ENCODE measurements around the gene MAST4. TPM values are rescaled to one million over a fixed set of nuclear protein-coding genes. Genes with fewer than 3 reads are reported as not detected.

Gene MAST4
- total and polyA plus RNA-seq, 2 of the 4 experiments (the other 2 are of a cell fraction) = 4.8 to 6.8 TPM

DNA sequence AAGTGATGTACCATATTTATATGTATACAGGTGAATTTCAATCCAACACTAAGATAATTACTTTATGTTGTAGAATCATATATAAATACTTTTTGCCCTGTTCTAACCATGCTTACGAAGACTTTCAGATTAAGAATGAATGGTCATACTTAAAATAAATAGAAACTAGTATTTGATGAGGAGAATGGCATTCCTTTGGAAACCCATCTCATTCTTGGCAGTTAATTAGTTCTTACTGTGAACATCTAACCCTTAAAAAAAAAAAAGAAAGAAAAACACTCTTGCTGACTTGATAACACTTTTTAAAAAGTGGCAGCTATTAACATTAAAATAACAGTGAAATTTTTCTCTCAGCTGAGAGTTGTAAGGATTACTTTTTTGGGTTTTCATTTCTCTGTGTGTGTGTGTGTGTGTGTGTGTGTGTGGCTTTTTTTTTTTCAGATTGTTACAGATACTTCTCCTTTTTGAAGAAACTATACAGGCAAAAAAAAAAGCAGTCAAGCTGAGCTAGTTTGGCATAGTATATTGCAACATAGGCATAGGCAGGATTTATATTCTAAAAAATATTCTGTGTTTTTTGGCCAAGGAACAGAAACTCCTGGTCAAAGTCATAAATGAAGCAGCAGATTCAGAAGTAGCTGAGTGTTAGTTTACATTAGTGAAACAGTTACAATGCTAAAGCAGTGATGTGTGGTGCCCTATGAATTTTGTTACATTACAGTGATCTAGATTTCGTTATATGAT lies 436.9 kb downstream of the MAST4 start:
- Histone ChIP-seq H3K14ac (replicated peaks; ENCODE audit: low read depth, low read length) (no peak overlapping the region), H3K23ac (ENCODE audit: low read depth, low read length) (no peak overlapping the region), H4K5ac (ENCODE audit: low read depth, low read length) (peak overlapping the region; percentile 68; the same call in 1 of the 2 replicates), H3K4me1 (ENCODE audit: control insufficient read depth, insufficient read depth, low read length) (peaks cover 16% of the 10 kb centered on the region), H3K27ac (ENCODE audit: insufficient read depth, low read length) (no peak overlapping the region), H3K36me3 (ENCODE audit: control insufficient read depth, insufficient read depth, low read length) (no peaks in the 10 kb centered on the region; the same call in 1 of the 2 replicates), H3K4me3 (ENCODE audit: insufficient read depth, low read depth, low read length) (no peak overlapping the region), H2BK5ac (ENCODE audit: low read depth, low read length, poor library complexity, severe bottlenecking) (peak overlapping the region; percentile 57), H3K18ac (ENCODE audit: low read depth, low read length) (peak overlapping the region; percentile 74; the same call in 1 of the 2 replicates), H4K91ac (ENCODE audit: insufficient read depth, low read depth, low read length) (no peak overlapping the region), H4K8ac (ENCODE audit: low read depth in 2 of 2, low read length in 2 of 2) (no peak overlapping the region), H3K9me3 (ENCODE audit: control insufficient read depth, insufficient read depth, low read length) (no peaks in the 10 kb centered on the region), H3K27me3 (ENCODE audit: control insufficient read depth, insufficient read depth, low read length) (no peaks in the 10 kb centered on the region), H3K4me2 (ENCODE audit: low read depth, low read length) (peak overlapping the region; percentile 96; the same call in 1 of the 2 replicates), H2AK5ac (ENCODE audit: low read depth, low read length) (no peak overlapping the region), H2BK120ac (ENCODE audit: low read depth, low read length) (no peak overlapping the region), H3K56ac (ENCODE audit: extremely low read depth, insufficient read depth, low read length) (no peak overlapping the region), H2BK20ac (ENCODE audit: low read depth, low read length) (no peak overlapping the region), H3K9me1 (ENCODE audit: insufficient read depth, low read length) (peaks cover 9% of the 10 kb centered on the region; the same call in 1 of the 2 replicates), H2AFZ (replicated peaks; ENCODE audit: low read length, poor library complexity) (no peak overlapping the region), H2BK15ac (ENCODE audit: low read depth, low read length) (no peak overlapping the region), H3K4ac (ENCODE audit: low read depth, low read length) (no peak overlapping the region), H3K9ac (ENCODE audit: low read depth, low read length) (no peak overlapping the region), H2AK9ac (replicated peaks; ENCODE audit: low read depth, low read length, poor library complexity) (no peak overlapping the region), H4K20me1 (ENCODE audit: insufficient read depth, low read length) (no peaks in the 10 kb centered on the region), H3K79me1 (ENCODE audit: low read depth in 1 of 2, low read length in 2 of 2) (peaks cover 23 to 36% of the 10 kb centered on the region in 2 experiments)
- BruUV-seq (replicated peaks) = no TSS peak
- dilution Hi-C loops (cut with HindIII; ENCODE audit: low sequenced_read_pairs, unreplicated experiment) = no loop called here
- in situ Hi-C loops (cut with MboI; ENCODE audit: low sequenced_read_pairs) = no loop called here
- WGBS, 2 experiments (ENCODE audit: extremely low coverage in 2 of 2, insufficient read length in 1 of 2) = no CpG with 5 or more reads among the region's 2 CpGs
- DNase-seq (peak; percentile 73), ATAC-seq (ENCODE audit: low read depth) (peak; percentile 71)
- TF ChIP-seq POLR2A (IDR thresholded peaks at IDR 0.05; ENCODE audit: low read depth, low read length) = no peak
- TF ChIP-seq CEBPB (IDR thresholded peaks at IDR 0.05; ENCODE audit: low read depth, low read length) = peak; percentile 91
- POLR2A ChIA-PET (ENCODE audit: unreplicated experiment) = no interaction called here
- CTCF ChIA-PET = interaction anchor here (0.8 to 1.7 kb wide), 2 partner anchors 17 to 20 kb away, joined by 4 to 5 read pairs; no protein-coding TSS in a partner anchor
- intact Hi-C loops (cut with micrococcal nuclease) = no loop called here

Data from IMR-90 (cell line).